ENCODE data around the gene ABCC2.
"Not testable (repeated sequence)": the region's sequence is repeated elsewhere in the genome, so short reads cannot be mapped to it uniquely, and the experiment has no call there.

ABCC2 gene

GRCh38 chr10:99742701-99743100 is 39.7 kb upstream of the ABCC2 start:
- no peak overlapping the region for H3K27ac Mint-ChIP-seq
- H3K4me1 Mint-ChIP-seq = no peaks in the 10 kb centered on the region
- no peak overlapping the region for H3K4me3 Mint-ChIP-seq
- DNase-seq = no peak
- no peaks in the 10 kb centered on the region for H3K27me3 Mint-ChIP-seq (ENCODE audit: low read depth, poor library complexity)
- H3K9me3 Mint-ChIP-seq = peaks cover 31% of the 10 kb centered on the region
- TF ChIP-seq CTCF (IDR thresholded peaks at IDR 0.05) = no peak
- peaks cover 73% of the 10 kb centered on the region for H3K36me3 Mint-ChIP-seq (ENCODE audit: low read depth)

GRCh38 chr10:99743841-99744240 is 38.6 kb upstream of the ABCC2 start:
- Mint-ChIP-seq H3K9me3 (peaks cover 29% of the 10 kb centered on the region), H3K27me3 (ENCODE audit: low read depth, poor library complexity) (no peaks in the 10 kb centered on the region), H3K36me3 (ENCODE audit: low read depth) (peaks cover 62% of the 10 kb centered on the region), H3K4me3 (no peak overlapping the region), H3K4me1 (no peaks in the 10 kb centered on the region), H3K27ac (no peak overlapping the region)
- TF ChIP-seq CTCF (IDR thresholded peaks at IDR 0.05) = no peak
- no peak for DNase-seq

- H3K27ac Mint-ChIP-seq; DNase-seq; H3K9me3 Mint-ChIP-seq; H3K4me3 Mint-ChIP-seq; H3K27me3 Mint-ChIP-seq (ENCODE audit: low read depth, poor library complexity); H3K4me1 Mint-ChIP-seq: not testable (repeated sequence)
- H3K36me3 Mint-ChIP-seq (ENCODE audit: low read depth) = peaks cover 51% of the 10 kb centered on the region
These were observed 36.3 kb upstream of the ABCC2 start for GRCh38 chr10:99746166-99746565.

- TF ChIP-seq CTCF (IDR thresholded peaks at IDR 0.05) = no peak
- DNase-seq = no peak
- H3K36me3 Mint-ChIP-seq (ENCODE audit: low read depth) = peaks cover 40% of the 10 kb centered on the region
- H3K27ac Mint-ChIP-seq = no peak overlapping the region
- no peak overlapping the region for H3K4me3 Mint-ChIP-seq
- H3K4me1 Mint-ChIP-seq = no peaks in the 10 kb centered on the region
- H3K27me3 Mint-ChIP-seq (ENCODE audit: low read depth, poor library complexity) = no peaks in the 10 kb centered on the region
- no peaks in the 10 kb centered on the region for H3K9me3 Mint-ChIP-seq
These were observed 33.5 kb upstream of the ABCC2 start for GRCh38 chr10:99748823-99749451.

GRCh38 chr10:99750641-99751040 is 31.8 kb upstream of the ABCC2 start:
- Mint-ChIP-seq H3K27me3 (ENCODE audit: low read depth, poor library complexity) (no peaks in the 10 kb centered on the region), H3K36me3 (ENCODE audit: low read depth) (peaks cover 46% of the 10 kb centered on the region), H3K9me3 (no peaks in the 10 kb centered on the region), H3K4me1 (no peaks in the 10 kb centered on the region), H3K27ac (no peak overlapping the region), H3K4me3 (no peak overlapping the region)
- TF ChIP-seq CTCF (IDR thresholded peaks at IDR 0.05) = no peak
- no peak for DNase-seq

GRCh38 chr10:99754670-99755069 is 27.8 kb upstream of the ABCC2 start:
- no peak for DNase-seq
- H3K9me3 Mint-ChIP-seq = no peaks in the 10 kb centered on the region
- H3K4me3 Mint-ChIP-seq = no peak overlapping the region
- H3K36me3 Mint-ChIP-seq (ENCODE audit: low read depth) = peaks cover 77% of the 10 kb centered on the region
- H3K4me1 Mint-ChIP-seq = no peaks in the 10 kb centered on the region
- TF ChIP-seq CTCF (IDR thresholded peaks at IDR 0.05) = no peak
- no peaks in the 10 kb centered on the region for H3K27me3 Mint-ChIP-seq (ENCODE audit: low read depth, poor library complexity)
- H3K27ac Mint-ChIP-seq = no peak overlapping the region

Data from nephron progenitor cell (in vitro differentiated cells).